Erythroblast (primary cell): ENCODE measurements around the gene RNF166.
"Not testable (repeated sequence)": the region's sequence is repeated elsewhere in the genome, so short reads cannot be mapped to it uniquely, and the experiment has no call there.

Experiments used
- GATA1 ChIP-seq: IDR thresholded peaks from 2 replicates; pipeline ENCODE4 v1.6.1; 2011; ENCODE audit warnings: low read depth, mild to moderate bottlenecking, control low read depth, low read length, moderate library complexity
- POLR2A ChIP-seq: IDR thresholded peaks from 2 replicates; pipeline ENCODE4 v1.6.1; 2011; ENCODE audit warnings: mild to moderate bottlenecking, low read length

DNA sequence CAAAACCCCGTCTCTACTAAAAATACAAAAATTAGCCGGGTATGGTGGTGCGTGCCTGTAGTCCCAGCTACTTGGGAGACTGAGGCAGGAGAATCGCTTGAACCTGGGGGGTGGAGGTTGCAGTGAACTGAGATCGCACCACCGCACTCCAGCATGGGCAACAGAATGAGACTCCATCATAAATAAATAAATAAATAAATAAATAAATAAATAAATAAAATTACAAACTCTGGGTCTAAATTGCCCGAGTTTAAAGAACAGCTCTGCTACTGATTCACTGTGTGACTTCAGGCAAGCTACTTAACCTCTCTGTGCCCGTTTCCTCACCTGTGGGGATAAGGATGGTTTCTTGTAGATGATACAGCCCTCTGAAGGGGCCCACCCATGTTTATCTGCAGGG is 36.7 kb downstream of the RNF166 start:
- not testable (repeated sequence) for TF ChIP-seq POLR2A, GATA1
